GM12878 (cell line): Measurements from ENCODE around the gene COL18A1. TPM values are rescaled to one million over a fixed set of nuclear protein-coding genes. Genes with fewer than 3 reads are reported as not detected.

ENCODE experiments used
- ATAC-seq: fragments of 200-7000 bp; cut with Tn5 transposase; 3 replicates; pipeline ENCODE4 v1.9.1; 2020; ENCODE audit warnings: mild to moderate bottlenecking, moderate library complexity
- BruUV-seq: library from RNA; stranded (reverse); fragments of 400-500 nt; replicated peaks from 2 replicates; lab custom pipeline; 2021; lab: Mats Ljungman, UMichigan
- CTCF ChIA-PET: fragments of 300-600 bp; sonication (Branson Sonifier 250); formaldehyde crosslinking; extraction: SDS; loops from one replicate; lab custom pipeline; 2021; ENCODE audit warnings: inconsistent platforms; lab: Yijun Ruan, JAX
- POLR2A ChIA-PET: fragments of 350-600 bp; formaldehyde crosslinking; extraction: SDS; loops from one replicate; lab custom pipeline; 2021; ENCODE audit warnings: inconsistent platforms; lab: Charles Lee
- RAD21 ChIA-PET: fragments of 300-600 bp; sonication (Branson Sonifier 250); formaldehyde crosslinking; loops from one replicate; lab custom pipeline; 2023; ENCODE audit warnings: antibody characterized with exemption; ENCODE audit not compliant: unreplicated experiment; lab: Charles Lee
- SMC1A ChIA-PET: fragments of 300-600 bp; sonication (Branson Sonifier 250); formaldehyde crosslinking; loops from one replicate; lab custom pipeline; 2023; ENCODE audit not compliant: unreplicated experiment, uncharacterized antibody; lab: Charles Lee
- DNase-seq: peaks from one replicate; pipeline ENCODE4 v3.0.0-alpha.2; 2011; ENCODE audit warnings: low read depth, low spot score
- FAIRE-seq: peaks from 3 replicates; lab custom pipeline; 2011; peaks lifted over from hg19 to GRCh38; lab: Jason Lieb, UNC
- H2AFZ ChIP-seq: 2 replicates; pipeline ENCODE4 v1.6.0; 2011; ENCODE audit warnings: low read depth, low read length, control low read depth; ENCODE audit not compliant: control insufficient read depth
- H3K27ac ChIP-seq: 2 replicates; pipeline ENCODE4 v1.5.1; 2011; ENCODE audit warnings: control low read depth; ENCODE audit not compliant: control insufficient read depth, insufficient read depth
- H3K27me3 ChIP-seq, 2 experiments: replicated peaks in 1 of 2; 2 replicates each; pipeline versions ENCODE4 v1.6.0 to v1.6.1; 2011; ENCODE audit warnings: low read length in 1 of 2; ENCODE audit not compliant: control insufficient read depth in 2 of 2, insufficient read depth in 2 of 2
- H3K36me3 ChIP-seq, 2 experiments: 2 replicates each; pipeline ENCODE4 v1.5.1; 2011; ENCODE audit warnings: low read length in 1 of 2; ENCODE audit not compliant: control insufficient read depth in 2 of 2, insufficient read depth in 2 of 2
- H3K4me1 ChIP-seq: 2 replicates; pipeline ENCODE4 v1.6.1; 2011; ENCODE audit warnings: mild to moderate bottlenecking, low read length, moderate library complexity, mixed read lengths; ENCODE audit not compliant: control insufficient read depth, insufficient read depth
- H3K4me2 ChIP-seq: 2 replicates; pipeline ENCODE4 v1.6.0; 2011; ENCODE audit warnings: control low read depth; ENCODE audit not compliant: control insufficient read depth, insufficient read depth
- H3K4me3 ChIP-seq: fragments of 200-600 bp; sonication (generic); 2 replicates; pipeline ENCODE4 v1.5.1; 2016
- H3K79me2 ChIP-seq: 2 replicates; pipeline ENCODE4 v1.6.0; 2011; ENCODE audit warnings: low read length; ENCODE audit not compliant: control insufficient read depth, insufficient read depth
- H3K9ac ChIP-seq: 2 replicates; pipeline ENCODE4 v1.8.0; 2011; ENCODE audit warnings: low read length, control low read depth, mixed read lengths; ENCODE audit not compliant: control insufficient read depth, insufficient read depth
- H3K9me3 ChIP-seq: replicated peaks from 3 replicates; pipeline ENCODE4 v1.5.1; 2011; ENCODE audit warnings: mild to moderate bottlenecking, low read length; ENCODE audit not compliant: control insufficient read depth, insufficient read depth
- H4K20me1 ChIP-seq: 2 replicates; pipeline ENCODE4 v1.6.0; 2011; ENCODE audit not compliant: control insufficient read depth, insufficient read depth
- BCL3 ChIP-seq: IDR thresholded peaks from 2 replicates; pipeline ENCODE4 v1.6.1; 2011; ENCODE audit warnings: borderline replicate concordance, low read depth, mild to moderate bottlenecking, moderate library complexity, low read length; ENCODE audit not compliant: insufficient read depth, poor library complexity, severe bottlenecking
- CREM ChIP-seq: IDR thresholded peaks from 2 replicates; pipeline ENCODE4 v1.6.1; 2014; ENCODE audit warnings: antibody characterized with exemption, low read depth
- EED ChIP-seq: sonication (generic); IDR thresholded peaks from 2 replicates; pipeline ENCODE4 v1.6.1; 2016; ENCODE audit warnings: antibody characterized with exemption, low read depth
- FOS ChIP-seq: IDR thresholded peaks from 3 replicates; pipeline ENCODE4 v1.6.1; 2011; ENCODE audit warnings: borderline replicate concordance; ENCODE audit not compliant: insufficient read length; ENCODE audit errors: extremely low read depth
- KLF5 ChIP-seq: fragments of 450-650 bp; IDR thresholded peaks from 2 replicates; pipeline ENCODE4 v1.6.1; 2014; ENCODE audit warnings: mild to moderate bottlenecking; ENCODE audit not compliant: partially characterized antibody
- MEF2B ChIP-seq: fragments of 450-650 bp; IDR thresholded peaks from 2 replicates; pipeline ENCODE4 v1.6.1; 2018; ENCODE audit warnings: mild to moderate bottlenecking, moderate library complexity; ENCODE audit not compliant: partially characterized antibody, poor library complexity, severe bottlenecking
- MYB ChIP-seq: fragments of 150-350 bp; IDR thresholded peaks from 2 replicates; pipeline ENCODE4 v1.6.1; 2014; ENCODE audit warnings: mild to moderate bottlenecking, low read depth, low read length, borderline replicate concordance
- NFYA ChIP-seq: IDR thresholded peaks from 2 replicates; pipeline ENCODE4 v1.6.1; 2011; ENCODE audit warnings: low read depth, mild to moderate bottlenecking, low read length, improper control_type of control experiment, borderline replicate concordance
- RELB ChIP-seq: fragments of 450-650 bp; IDR thresholded peaks from 2 replicates; pipeline ENCODE4 v1.6.1; 2017; ENCODE audit warnings: low read depth, mild to moderate bottlenecking, moderate library complexity
- SIX5 ChIP-seq: IDR thresholded peaks from 2 replicates; pipeline ENCODE4 v1.6.1; 2011; ENCODE audit warnings: mild to moderate bottlenecking, low read depth, low read length, moderate library complexity; ENCODE audit not compliant: severe bottlenecking
- USF1 ChIP-seq: IDR thresholded peaks from 2 replicates; pipeline ENCODE4 v1.6.1; 2011; ENCODE audit warnings: borderline replicate concordance, low read depth, mild to moderate bottlenecking, moderate library complexity, mixed read lengths, low read length; ENCODE audit not compliant: insufficient read depth; ENCODE audit errors: extremely low read length
- WRNIP1 ChIP-seq: IDR thresholded peaks from 2 replicates; pipeline ENCODE4 v1.6.1; 2011; ENCODE audit warnings: low read depth, low read length, improper control_type of control experiment, borderline replicate concordance
- ZBTB40 ChIP-seq: fragments of 450-650 bp; IDR thresholded peaks from 2 replicates; pipeline ENCODE4 v1.6.1; 2016; ENCODE audit warnings: mild to moderate bottlenecking, moderate library complexity, borderline replicate concordance
- ZNF622 ChIP-seq: fragments of 450-650 bp; IDR thresholded peaks from 2 replicates; pipeline ENCODE4 v1.6.1; 2017; ENCODE audit warnings: mild to moderate bottlenecking, inconsistent platforms
- WGBS: methylation state at CpG from one replicate; pipeline ENCODE4 v1.1.6; 2016; ENCODE audit warnings: low lambda C conversion rate; ENCODE audit not compliant: insufficient replicate concordance, insufficient coverage; ENCODE audit errors: missing lambda C conversion rate; 5-methylcytosine and 5-hydroxymethylcytosine counted together
- in situ Hi-C: fragments of 300-500 bp; cut with MboI; formaldehyde crosslinking; loops from 9 replicates; pipeline ENCODE4 v1.14.3; 2018; ENCODE audit warnings: mixed read lengths
- intact Hi-C: fragments of 100-400 bp; cut with micrococcal nuclease; formaldehyde crosslinking; loops from one replicate; pipeline ENCODE4 v1.14.2; 2022; ENCODE audit not compliant: unreplicated experiment
- polyA plus RNA-seq, 11 experiments: library from polyadenylated mRNA; depleted of rRNA in 4 of 11; unstranded in 6 of 11; stranded (reverse) in 5 of 11; fragments of >200 nt; fragmentation: Nextera tagmentation in 4 of 11; fragmentation: Illumina TruSeq in 1 of 11; extraction: Ambion mirVana in 4 of 11; extraction: Trizol in 1 of 11; gene quantifications; 1 replicate in 1 of 11; 2 replicates in 10 of 11; pipeline versions ENCODE4 v1.2.1 to v1.2.3, GENCODE V29; 2011 to 2016; ENCODE audit warnings: inconsistent platforms in 2 of 11, missing spikeins in 2 of 11, low read depth in 1 of 11
- total RNA-seq, 4 experiments: library from RNA; depleted of rRNA in 3 of 4; stranded (reverse); fragments of >200 nt in 3 of 4; fragmentation: Illumina TruSeq in 1 of 4; extraction: Trizol in 1 of 4; gene quantifications; 2 replicates each; pipeline versions ENCODE4 v1.2.1 to v1.2.3, GENCODE V29; 2013 to 2021

COL18A1 gene
- total and polyA plus RNA-seq, 10 of the 15 experiments (the other 5 are each of a cell fraction or from before 2014, with no cell fraction given): under 0.01 to 0.49 (median 0.09) TPM; not detected in 3

- DNase-seq (no peak), ATAC-seq (no peak), FAIRE-seq (no peak)
- no TSS peak for BruUV-seq
- SMC1A ChIA-PET: no interaction called here
- intact Hi-C loops: no loop called here
- CTCF ChIA-PET: interaction anchor here (1.0 kb wide), 1 partner anchor 891 kb away, joined by 3 read pairs; no protein-coding TSS in a partner anchor
- WGBS: 91% methylated on average over 4 of the region's 7 CpGs
- RAD21 ChIA-PET: no interaction called here
- Histone ChIP-seq H4K20me1 (no peaks in the 10 kb centered on the region), H3K4me2 (no peak overlapping the region), H3K4me1 (no peaks in the 10 kb centered on the region), H2AFZ (no peak overlapping the region), H3K9me3 (peaks cover 1% of the 10 kb centered on the region; the same call in 1 of the 3 replicates), H3K4me3 (no peak overlapping the region), H3K9ac (no peak overlapping the region), H3K27me3 (peaks cover 5 to 13% of the 10 kb centered on the region in 2 experiments), H3K27ac (no peak overlapping the region), H3K79me2 (no peaks in the 10 kb centered on the region), H3K36me3 (no peaks in the 10 kb centered on the region)
- in situ Hi-C loops: no loop called here
- POLR2A ChIA-PET: no interaction called here
- TF ChIP-seq ZNF622: no peak
- no peak for TF ChIP-seq WRNIP1
- TF ChIP-seq NFYA: no peak
- no peak for TF ChIP-seq USF1
- TF ChIP-seq KLF5: no peak
- no peak for TF ChIP-seq CREM
- no peak for TF ChIP-seq BCL3
- no peak for TF ChIP-seq EED
- no peak for TF ChIP-seq MYB
- no peak for TF ChIP-seq ZBTB40
- TF ChIP-seq RELB: no peak
- no peak for TF ChIP-seq SIX5
- no peak for TF ChIP-seq FOS
- TF ChIP-seq MEF2B: no peak
Measured at GRCh38 chr21:45401054-45401518, 3.9 kb upstream of the COL18A1 start.
